ENCODE measurements around the gene SLC25A46. TPM values are rescaled to one million over a fixed set of nuclear protein-coding genes. Genes with fewer than 3 reads are reported as not detected.

Gene SLC25A46
- total RNA-seq, 1 donor from 2014 or later: 43.6 TPM

- H2AFZ ChIP-seq (replicated peaks): no peak overlapping the region
- H4K20me1 ChIP-seq (ENCODE audit: low read depth): no peaks in the 10 kb centered on the region
Observed at GRCh38 chr5:110809006-110809405, 70.2 kb downstream of the SLC25A46 start.

More at GRCh38 chr5:110809006-110809405, 70.2 kb downstream of the SLC25A46 start:
- H3K4me3 Mint-ChIP-seq: no peak overlapping the region
- Histone ChIP-seq H3K4me2 (no peak overlapping the region), H3K9me3 (ENCODE audit: low read depth) (no peaks in the 10 kb centered on the region), H3K27ac (no peak overlapping the region), H3K4me1 (no peaks in the 10 kb centered on the region), H3K79me2 (ENCODE audit: low read depth) (no peaks in the 10 kb centered on the region), H3K36me3 (no peaks in the 10 kb centered on the region), H3K9ac (no peak overlapping the region), H3K27me3 (no peaks in the 10 kb centered on the region), H3K4me3 (no peak overlapping the region), H3F3A (ENCODE audit: low read depth) (no peaks in the 10 kb centered on the region)
- H3K4me1 Mint-ChIP-seq: no peaks in the 10 kb centered on the region
- no peak overlapping the region for H3K27ac Mint-ChIP-seq
- H3K36me3 Mint-ChIP-seq: no peaks in the 10 kb centered on the region
- DNase-seq (ENCODE audit: low spot score): no peak
- H3K27me3 Mint-ChIP-seq (ENCODE audit: insufficient read depth, low read depth): no peaks in the 10 kb centered on the region
- TF ChIP-seq EZH2 (IDR thresholded peaks at IDR 0.05) (no peak), EZH2phosphoT487 (IDR thresholded peaks at IDR 0.05) (no peak), CTCF (IDR thresholded peaks at IDR 0.05) (no peak)
- H3K9me3 Mint-ChIP-seq: peaks cover 4% of the 10 kb centered on the region

Other genes starting within 250 kb of the SLC25A46 start
- gene TMEM232, start 12.3 kb upstream of the SLC25A46 start, total RNA-seq (ENCODE audit: low replicate concordance): 2.0 and 5.2 TPM in 2 replicates

Measured in neural progenitor cell (in vitro differentiated cells).